ENCODE measurements around the gene PTK7. TPM values are rescaled to one million over a fixed set of nuclear protein-coding genes. Genes with fewer than 3 reads are reported as not detected.

Gene PTK7
- total and polyA plus RNA-seq, 2 experiments from 2014 or later = 46.1 to 147 TPM

DNA sequence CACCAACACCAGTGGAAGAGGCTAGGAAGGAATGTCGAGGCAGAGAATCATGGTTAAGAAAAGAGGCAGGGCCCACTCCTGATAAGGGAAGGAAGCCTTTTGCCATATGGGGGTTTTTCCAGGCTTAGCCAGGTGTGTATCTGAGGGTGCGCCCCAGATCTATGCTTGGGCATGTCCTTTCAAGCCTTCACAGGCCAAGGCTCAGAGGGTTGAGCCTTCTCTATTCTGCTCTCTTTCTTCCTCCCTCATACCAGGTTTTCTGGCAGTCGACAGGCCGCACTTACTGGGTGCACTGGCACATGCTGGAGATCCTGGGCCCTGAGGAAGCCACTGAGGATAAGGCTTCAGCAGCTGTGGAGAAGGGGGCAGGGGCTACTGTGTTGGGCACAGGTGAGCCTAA is 110.6 kb downstream of the PTK7 start:
- peaks cover 15% of the 10 kb centered on the region for H3K27me3 Mint-ChIP-seq (ENCODE audit: insufficient read depth, low read depth, poor library complexity)
- ATAC-seq = no peak
- no peak for DNase-seq (ENCODE audit: low spot score)
- H3K4me3 ChIP-seq = no peak overlapping the region
- H3F3A ChIP-seq (replicated peaks; ENCODE audit: low read depth) = no peaks in the 10 kb centered on the region
- no peak overlapping the region for H3K27ac Mint-ChIP-seq
- no peak overlapping the region for H3K27ac ChIP-seq (ENCODE audit: low read depth)
- H3K4me3 Mint-ChIP-seq = no peak overlapping the region
- H2AFZ ChIP-seq = no peak overlapping the region
- no peaks in the 10 kb centered on the region for H3K9me2 ChIP-seq (ENCODE audit: insufficient read depth)
- H3K36me3 ChIP-seq (ENCODE audit: insufficient read depth) = no peaks in the 10 kb centered on the region
- TF ChIP-seq, protein P1, sequence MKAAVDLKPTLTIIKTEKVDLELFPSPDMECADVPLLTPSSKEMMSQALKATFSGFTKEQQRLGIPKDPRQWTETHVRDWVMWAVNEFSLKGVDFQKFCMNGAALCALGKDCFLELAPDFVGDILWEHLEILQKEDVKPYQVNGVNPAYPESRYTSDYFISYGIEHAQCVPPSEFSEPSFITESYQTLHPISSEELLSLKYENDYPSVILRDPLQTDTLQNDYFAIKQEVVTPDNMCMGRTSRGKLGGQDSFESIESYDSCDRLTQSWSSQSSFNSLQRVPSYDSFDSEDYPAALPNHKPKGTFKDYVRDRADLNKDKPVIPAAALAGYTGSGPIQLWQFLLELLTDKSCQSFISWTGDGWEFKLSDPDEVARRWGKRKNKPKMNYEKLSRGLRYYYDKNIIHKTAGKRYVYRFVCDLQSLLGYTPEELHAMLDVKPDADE (IDR thresholded peaks at IDR 0.05) = no peak
- no peak for TF ChIP-seq ZNF114 (CRISPR knock-in tag; IDR thresholded peaks at IDR 0.05)
- no peak for TF ChIP-seq EZH2phosphoT487 (IDR thresholded peaks at IDR 0.05; ENCODE audit: unreplicated experiment)
- no peak for TF ChIP-seq EZH2 (IDR thresholded peaks at IDR 0.05; ENCODE audit: low read depth, unreplicated experiment)
- TF ChIP-seq ZNF331 (CRISPR knock-in tag; IDR thresholded peaks at IDR 0.05; ENCODE audit: low read depth) = no peak
- no peak for TF ChIP-seq JUNB (IDR thresholded peaks at IDR 0.05; ENCODE audit: unreplicated experiment)
- no peak for TF ChIP-seq STAT1 (IDR thresholded peaks at IDR 0.05; ENCODE audit: unreplicated experiment)
- no peak for TF ChIP-seq NANOG (IDR thresholded peaks at IDR 0.05; ENCODE audit: borderline replicate concordance)
- TF ChIP-seq, protein P2, sequence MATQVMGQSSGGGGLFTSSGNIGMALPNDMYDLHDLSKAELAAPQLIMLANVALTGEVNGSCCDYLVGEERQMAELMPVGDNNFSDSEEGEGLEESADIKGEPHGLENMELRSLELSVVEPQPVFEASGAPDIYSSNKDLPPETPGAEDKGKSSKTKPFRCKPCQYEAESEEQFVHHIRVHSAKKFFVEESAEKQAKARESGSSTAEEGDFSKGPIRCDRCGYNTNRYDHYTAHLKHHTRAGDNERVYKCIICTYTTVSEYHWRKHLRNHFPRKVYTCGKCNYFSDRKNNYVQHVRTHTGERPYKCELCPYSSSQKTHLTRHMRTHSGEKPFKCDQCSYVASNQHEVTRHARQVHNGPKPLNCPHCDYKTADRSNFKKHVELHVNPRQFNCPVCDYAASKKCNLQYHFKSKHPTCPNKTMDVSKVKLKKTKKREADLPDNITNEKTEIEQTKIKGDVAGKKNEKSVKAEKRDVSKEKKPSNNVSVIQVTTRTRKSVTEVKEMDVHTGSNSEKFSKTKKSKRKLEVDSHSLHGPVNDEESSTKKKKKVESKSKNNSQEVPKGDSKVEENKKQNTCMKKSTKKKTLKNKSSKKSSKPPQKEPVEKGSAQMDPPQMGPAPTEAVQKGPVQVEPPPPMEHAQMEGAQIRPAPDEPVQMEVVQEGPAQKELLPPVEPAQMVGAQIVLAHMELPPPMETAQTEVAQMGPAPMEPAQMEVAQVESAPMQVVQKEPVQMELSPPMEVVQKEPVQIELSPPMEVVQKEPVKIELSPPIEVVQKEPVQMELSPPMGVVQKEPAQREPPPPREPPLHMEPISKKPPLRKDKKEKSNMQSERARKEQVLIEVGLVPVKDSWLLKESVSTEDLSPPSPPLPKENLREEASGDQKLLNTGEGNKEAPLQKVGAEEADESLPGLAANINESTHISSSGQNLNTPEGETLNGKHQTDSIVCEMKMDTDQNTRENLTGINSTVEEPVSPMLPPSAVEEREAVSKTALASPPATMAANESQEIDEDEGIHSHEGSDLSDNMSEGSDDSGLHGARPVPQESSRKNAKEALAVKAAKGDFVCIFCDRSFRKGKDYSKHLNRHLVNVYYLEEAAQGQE (IDR thresholded peaks at IDR 0.05; ENCODE audit: unreplicated experiment) = no peak
- TF ChIP-seq, protein P3, sequence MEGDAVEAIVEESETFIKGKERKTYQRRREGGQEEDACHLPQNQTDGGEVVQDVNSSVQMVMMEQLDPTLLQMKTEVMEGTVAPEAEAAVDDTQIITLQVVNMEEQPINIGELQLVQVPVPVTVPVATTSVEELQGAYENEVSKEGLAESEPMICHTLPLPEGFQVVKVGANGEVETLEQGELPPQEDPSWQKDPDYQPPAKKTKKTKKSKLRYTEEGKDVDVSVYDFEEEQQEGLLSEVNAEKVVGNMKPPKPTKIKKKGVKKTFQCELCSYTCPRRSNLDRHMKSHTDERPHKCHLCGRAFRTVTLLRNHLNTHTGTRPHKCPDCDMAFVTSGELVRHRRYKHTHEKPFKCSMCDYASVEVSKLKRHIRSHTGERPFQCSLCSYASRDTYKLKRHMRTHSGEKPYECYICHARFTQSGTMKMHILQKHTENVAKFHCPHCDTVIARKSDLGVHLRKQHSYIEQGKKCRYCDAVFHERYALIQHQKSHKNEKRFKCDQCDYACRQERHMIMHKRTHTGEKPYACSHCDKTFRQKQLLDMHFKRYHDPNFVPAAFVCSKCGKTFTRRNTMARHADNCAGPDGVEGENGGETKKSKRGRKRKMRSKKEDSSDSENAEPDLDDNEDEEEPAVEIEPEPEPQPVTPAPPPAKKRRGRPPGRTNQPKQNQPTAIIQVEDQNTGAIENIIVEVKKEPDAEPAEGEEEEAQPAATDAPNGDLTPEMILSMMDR (conservative IDR thresholded peaks at IDR 0.05; ENCODE audit: low read depth in 2 of 2) = no peak
- no peak for TF ChIP-seq POLR2AphosphoS5 (IDR thresholded peaks at IDR 0.05; ENCODE audit: low read depth)
- no peak for TF ChIP-seq CREB1 (CRISPR knock-in tag; IDR thresholded peaks at IDR 0.05; ENCODE audit: low read depth)
- peaks cover 7% of the 10 kb centered on the region for H3K36me3 Mint-ChIP-seq (ENCODE audit: low read depth)
- no peak overlapping the region for H3K4me2 ChIP-seq
- H3K9me3 Mint-ChIP-seq = no peaks in the 10 kb centered on the region
- H3K79me2 ChIP-seq (replicated peaks; ENCODE audit: insufficient read depth) = no peaks in the 10 kb centered on the region
- peaks cover 10% of the 10 kb centered on the region for H3K4me1 Mint-ChIP-seq
- H3K4me1 ChIP-seq (ENCODE audit: insufficient read depth) = peaks cover 4% of the 10 kb centered on the region; the same call in 1 of the 2 replicates
- no peaks in the 10 kb centered on the region for H3K27me3 ChIP-seq (ENCODE audit: insufficient read depth)
- no peaks in the 10 kb centered on the region for H4K20me1 ChIP-seq (replicated peaks; ENCODE audit: insufficient read depth)

Data from GM23338 (cell line).